H1 (cell line): ENCODE measurements around the gene KRTAP1-5. TPM values are rescaled to one million over a fixed set of nuclear protein-coding genes. Genes with fewer than 3 reads are reported as not detected.

Experiments used
- CTCF ChIA-PET: fragments of 300-600 bp; sonication (Branson Sonifier 250); formaldehyde crosslinking; loops from one replicate; lab custom pipeline; 2021; ENCODE audit not compliant: partially characterized antibody; lab: Charles Lee
- POLR2A ChIA-PET: fragments of 300-600 bp; sonication (Branson Sonifier 250); formaldehyde crosslinking; loops from one replicate; lab custom pipeline; 2021; ENCODE audit warnings: inconsistent platforms; ENCODE audit not compliant: partially characterized antibody; lab: Charles Lee
- DNase-seq, 2 experiments: peaks; one replicate each; pipeline versions ENCODE4 v3.0.0 to v3.0.0-alpha.2; 2010 to 2022; ENCODE audit warnings: low spot score in 2 of 2, low read depth in 1 of 2, mixed read lengths in 1 of 2
- FAIRE-seq: peaks from 2 replicates; lab custom pipeline; 2011; peaks lifted over from hg19 to GRCh38; lab: Jason Lieb, UNC
- H2AFZ ChIP-seq: 2 replicates; pipeline ENCODE4 v1.8.1; 2012; ENCODE audit warnings: low read length, inconsistent platforms
- H2AK5ac ChIP-seq: 2 replicates; pipeline ENCODE4 v1.6.1; 2013; ENCODE audit warnings: low read depth, low read length
- H2BK120ac ChIP-seq: replicated peaks from 2 replicates; pipeline ENCODE3; 2013; ENCODE audit warnings: low read depth, low read length, inconsistent platforms
- H2BK12ac ChIP-seq: 2 replicates; pipeline ENCODE4 v1.6.1; 2013; ENCODE audit warnings: low read depth, low read length
- H2BK15ac ChIP-seq: 2 replicates; pipeline ENCODE4 v1.6.1; 2013; ENCODE audit warnings: low read length
- H2BK20ac ChIP-seq: 2 replicates; pipeline ENCODE4 v1.6.1; 2013; ENCODE audit warnings: low read length
- H2BK5ac ChIP-seq: 2 replicates; pipeline ENCODE4 v1.6.1; 2013; ENCODE audit warnings: low read depth, low read length
- H3K14ac ChIP-seq: 2 replicates; pipeline ENCODE4 v1.6.1; 2013; ENCODE audit warnings: inconsistent platforms; ENCODE audit not compliant: insufficient read length
- H3K18ac ChIP-seq: 2 replicates; pipeline ENCODE4 v1.6.1; 2013; ENCODE audit warnings: low read length; ENCODE audit errors: extremely low read depth
- H3K23ac ChIP-seq: 2 replicates; pipeline ENCODE4 v1.6.1; 2013; ENCODE audit warnings: inconsistent platforms; ENCODE audit not compliant: insufficient read length
- H3K23me2 ChIP-seq: 2 replicates; pipeline ENCODE4 v1.6.1; 2013; ENCODE audit warnings: low read depth, low read length
- H3K27ac ChIP-seq: 2 replicates; pipeline ENCODE4 v1.6.1; 2011; ENCODE audit warnings: low read depth, low read length, inconsistent platforms
- H3K27me3 ChIP-seq, 4 experiments: replicated peaks in 1 of 4; 1 replicate in 1 of 4; 2 replicates in 3 of 4; pipeline versions ENCODE4 v1.6.1 to v1.8.1; 2011 to 2013; ENCODE audit warnings: low read length in 3 of 4, mild to moderate bottlenecking in 3 of 4, inconsistent platforms in 2 of 4, mixed read lengths in 2 of 4, moderate library complexity in 1 of 4; ENCODE audit not compliant: control insufficient read depth in 3 of 4, insufficient read depth in 3 of 4; ENCODE audit errors: extremely low read depth in 1 of 4
- H3K36me3 ChIP-seq, 4 experiments: 2 replicates each; pipeline versions ENCODE4 v1.6.1 to v1.8.1; 2011 to 2013; ENCODE audit warnings: mild to moderate bottlenecking in 4 of 4, low read length in 3 of 4, moderate library complexity in 2 of 4, control low read depth in 1 of 4, inconsistent platforms in 1 of 4; ENCODE audit not compliant: insufficient read depth in 4 of 4, control insufficient read depth in 2 of 4
- H3K4ac ChIP-seq: replicated peaks from 2 replicates; pipeline ENCODE3; 2013; ENCODE audit warnings: low read length, low read depth, mixed read lengths, inconsistent platforms; ENCODE audit not compliant: insufficient read length
- H3K4me1 ChIP-seq, 4 experiments: replicated peaks in 1 of 4; 1 replicate in 1 of 4; 2 replicates in 3 of 4; pipeline versions ENCODE4 v1.6.1 to v1.8.1; 2011 to 2013; ENCODE audit warnings: low read length in 3 of 4, inconsistent platforms in 2 of 4, mixed read lengths in 1 of 4; ENCODE audit not compliant: insufficient read depth in 4 of 4, control insufficient read depth in 3 of 4
- H3K4me2 ChIP-seq, 2 experiments: 2 replicates each; pipeline versions ENCODE4 v1.6.1 to v1.8.1; 2011 to 2013; ENCODE audit warnings: low read depth in 2 of 2, low read length in 2 of 2, control low read depth in 1 of 2, inconsistent platforms in 1 of 2, mild to moderate bottlenecking in 1 of 2; ENCODE audit not compliant: insufficient read depth in 1 of 2
- H3K4me3 ChIP-seq, 4 experiments: fragments of 200-600, 300-600 bp in 1 of 4; sonication (generic), shearing (Covaris generic), sonication (Bioruptor Twin) in 1 of 4; 2 replicates each; pipeline versions ENCODE4 v1.5.1 to v1.8.1; 2011 to 2016; ENCODE audit warnings: low read length in 4 of 4, low read depth in 3 of 4, control low read depth in 2 of 4, inconsistent platforms in 2 of 4, mild to moderate bottlenecking in 2 of 4, mixed read lengths in 1 of 4, moderate library complexity in 1 of 4; ENCODE audit not compliant: insufficient read depth in 2 of 4; ENCODE audit errors: extremely low read depth in 1 of 4
- H3K56ac ChIP-seq: replicated peaks from 2 replicates; pipeline ENCODE3; 2013; ENCODE audit warnings: low read depth, mild to moderate bottlenecking, mixed read lengths, low read length, inconsistent platforms; ENCODE audit not compliant: insufficient read length
- H3K79me1 ChIP-seq: 2 replicates; pipeline ENCODE4 v1.6.1; 2013; ENCODE audit warnings: low read depth, low read length, control low read depth
- H3K79me2 ChIP-seq, 2 experiments: 2 replicates each; pipeline versions ENCODE4 v1.6.1 to v1.8.1; 2012 to 2013; ENCODE audit warnings: low read length in 2 of 2, mild to moderate bottlenecking in 2 of 2, inconsistent platforms in 1 of 2; ENCODE audit not compliant: insufficient read depth in 2 of 2, control insufficient read depth in 1 of 2
- H3K9ac ChIP-seq, 4 experiments: replicated peaks in 1 of 4; 1 replicate in 1 of 4; 2 replicates in 3 of 4; pipeline versions ENCODE4 v1.6.1 to v1.8.1; 2011 to 2013; ENCODE audit warnings: low read depth in 3 of 4, low read length in 3 of 4, control low read depth in 2 of 4, mild to moderate bottlenecking in 2 of 4, moderate library complexity in 2 of 4, inconsistent platforms in 1 of 4; ENCODE audit errors: extremely low read depth in 1 of 4
- H3K9me3 ChIP-seq, 2 experiments: 2 replicates each; pipeline versions ENCODE4 v1.6.1 to v1.8.1; 2012 to 2013; ENCODE audit warnings: mild to moderate bottlenecking in 2 of 2, moderate library complexity in 2 of 2, control low read depth in 1 of 2, inconsistent platforms in 1 of 2, low read depth in 1 of 2, low read length in 1 of 2, mixed read lengths in 1 of 2; ENCODE audit not compliant: insufficient read depth in 2 of 2
- H4K20me1 ChIP-seq, 2 experiments: replicated peaks in 1 of 2; 2 replicates each; pipeline versions ENCODE3 to v1.8.1; 2011 to 2013; ENCODE audit warnings: inconsistent platforms in 2 of 2, low read length in 2 of 2, mild to moderate bottlenecking in 1 of 2; ENCODE audit not compliant: insufficient read depth in 2 of 2, control insufficient read depth in 1 of 2
- H4K5ac ChIP-seq: 2 replicates; pipeline ENCODE4 v1.6.1; 2013; ENCODE audit warnings: low read length, low read depth, mixed read lengths, inconsistent platforms; ENCODE audit not compliant: insufficient read length
- H4K8ac ChIP-seq: 2 replicates; pipeline ENCODE4 v1.8.0; 2013; ENCODE audit warnings: mild to moderate bottlenecking, moderate library complexity, low read length, inconsistent platforms; ENCODE audit not compliant: insufficient read depth; ENCODE audit errors: extremely low read depth
- H4K91ac ChIP-seq: replicated peaks from 2 replicates; pipeline ENCODE3; 2013; ENCODE audit warnings: low read length, mixed read lengths, inconsistent platforms; ENCODE audit not compliant: insufficient read length
- CREB1 ChIP-seq: IDR thresholded peaks from 2 replicates; pipeline ENCODE4 v1.6.1; 2012; ENCODE audit warnings: inconsistent platforms
- CTBP2 ChIP-seq: IDR thresholded peaks from 2 replicates; pipeline ENCODE4 v1.7.0; 2011; ENCODE audit warnings: borderline replicate concordance, mild to moderate bottlenecking, moderate library complexity, mixed read lengths, low read length; ENCODE audit not compliant: insufficient read depth, insufficient read length
- GTF2F1 ChIP-seq: IDR thresholded peaks from 2 replicates; pipeline ENCODE4 v1.6.1; 2012; ENCODE audit warnings: low read depth, low read length, improper control_type of control experiment, borderline replicate concordance
- HDAC2 ChIP-seq, 2 experiments: fragments of 300-600 bp in 1 of 2; sonication (generic) in 1 of 2; IDR thresholded peaks; 2 replicates each; pipeline ENCODE4 v1.6.1; 2011 to 2012; ENCODE audit warnings: low read depth in 2 of 2, low read length in 2 of 2, mild to moderate bottlenecking in 2 of 2, moderate library complexity in 2 of 2, borderline replicate concordance in 1 of 2, inconsistent platforms in 1 of 2
- KDM4A ChIP-seq: IDR thresholded peaks from one replicate; pipeline ENCODE4 v1.7.1; 2012; ENCODE audit warnings: low read depth, mild to moderate bottlenecking, moderate library complexity, low read length, inconsistent platforms; ENCODE audit not compliant: severe bottlenecking
- SIRT6 ChIP-seq: IDR thresholded peaks from one replicate; pipeline ENCODE4 v1.7.1; 2012; ENCODE audit warnings: low read length, inconsistent platforms
- SP1 ChIP-seq: IDR thresholded peaks from 2 replicates; pipeline ENCODE4 v1.6.1; 2011; ENCODE audit warnings: low read depth, low read length
- WGBS, 2 experiments: shearing (Covaris generic) in 1 of 2; methylation state at CpG; one replicate each; pipeline versions ENCODE4 v1.1.6 to v1.1.7; 2013 to 2015; ENCODE audit warnings: low lambda C conversion rate in 2 of 2, mixed read lengths in 2 of 2, inconsistent platforms in 1 of 2, low coverage in 1 of 2, missing lambda C conversion rate in 1 of 2; ENCODE audit not compliant: insufficient replicate concordance in 2 of 2, insufficient coverage in 1 of 2, insufficient read length in 1 of 2; ENCODE audit errors: extremely low coverage in 1 of 2, missing lambda C conversion rate in 1 of 2; 5-methylcytosine and 5-hydroxymethylcytosine counted together
- polyA plus RNA-seq, 7 experiments: library from polyadenylated mRNA; depleted of rRNA in 3 of 7; stranded (reverse) in 5 of 7; unstranded in 2 of 7; fragments of >200 nt in 5 of 7; fragments of 200-250 nt in 2 of 7; gene quantifications; 1 replicate in 5 of 7; 2 replicates in 1 of 7; 4 replicates in 1 of 7; pipeline versions ENCODE4 v1.2.1 to v1.2.3, GENCODE V29; 2011 to 2013; ENCODE audit warnings: missing spikeins in 2 of 7, mixed read lengths in 2 of 7
- total RNA-seq: library from RNA; stranded (reverse); fragmentation: NEBNext Ultra II Directional; extraction: Animal tissue kit (Norgen Biotek cat#: 25700); gene quantifications from 2 replicates; pipeline ENCODE4 v1.2.1, GENCODE V29; 2021

The KRTAP1-5 gene
- total and polyA plus RNA-seq, 2 of the 8 experiments (the other 6 are each of a cell fraction or from before 2014, with no cell fraction given): not detected

GRCh38 chr17:41065829-41066624, 39.0 kb upstream of the KRTAP1-5 start, which contains the start of gene KRTAP2-4:
TSS of gene KRTAP2-4 (minus strand) at chr17:41065879. CDS start at chr17:41065845, 34 bp downstream.
- no peak within 1 kb of the TSS for H3K14ac ChIP-seq

More at GRCh38 chr17:41065829-41066624, 39.0 kb upstream of the KRTAP1-5 start, which contains the start of gene KRTAP2-4:
- Histone ChIP-seq H3K4ac (no peak within 1 kb of the TSS), H2BK5ac (no peak within 1 kb of the TSS), H4K91ac (no peak within 1 kb of the TSS), H3K4me1 (no peaks in the 10 kb centered on the region), H3K23me2 (no peaks in the 10 kb centered on the region), H3K56ac (no peak within 1 kb of the TSS), H2AK5ac (no peak within 1 kb of the TSS), H3K4me3 (no peak within 1 kb of the TSS), H4K5ac (no peak within 1 kb of the TSS), H2BK12ac (no peak within 1 kb of the TSS), H2BK120ac (no peak within 1 kb of the TSS), H3K27ac (no peak within 1 kb of the TSS)
- FAIRE-seq (no peak), DNase-seq (no peak)
- WGBS, 2 experiments: 93% methylated on average over 5 of the region's 6 CpGs; no CpG with 5 or more reads in 1 of the 2 experiments
- TF ChIP-seq SIRT6 (no peak), KDM4A (no peak), GTF2F1 (no peak), CREB1 (no peak), CTBP2 (no peak), HDAC2 (IDR thresholded peaks at IDR 0.05; ENCODE audit: borderline replicate concordance in 1 of 2, low read depth in 2 of 2, low read length in 2 of 2) (no peak), SP1 (no peak)
- TF ChIP-seq, all 59 proteins: peak for 0
- POLR2A ChIA-PET: no interaction called here
- H4K20me1 ChIP-seq: no peaks in the 10 kb centered on the region
- no peak within 1 kb of the TSS for H2BK20ac ChIP-seq
- H3K27me3 ChIP-seq: no peaks in the 10 kb centered on the region
- H3K4me2 ChIP-seq: no peak within 1 kb of the TSS
- H2BK15ac ChIP-seq: no peak within 1 kb of the TSS
- no peaks in the 10 kb centered on the region for H3K79me1 ChIP-seq
- no peak within 1 kb of the TSS for H4K8ac ChIP-seq
- no peak within 1 kb of the TSS for H3K23ac ChIP-seq
- H2AFZ ChIP-seq: no peak within 1 kb of the TSS
- H3K36me3 ChIP-seq: no peaks in the 10 kb centered on the region
- no peaks in the 10 kb centered on the region for H3K9me3 ChIP-seq
- no peak within 1 kb of the TSS for H3K18ac ChIP-seq
- CTCF ChIA-PET: no interaction called here
- no peaks in the 10 kb centered on the region for H3K79me2 ChIP-seq
- no peak within 1 kb of the TSS for H3K9ac ChIP-seq
